Smooth muscle cell (in vitro differentiated cells): ENCODE measurements around the gene GRIA1. TPM values are rescaled to one million over a fixed set of nuclear protein-coding genes. Genes with fewer than 3 reads are reported as not detected.

Experiments
- DNase-seq: peaks from one replicate; lab custom pipeline; 2025; ENCODE audit not compliant: unreplicated experiment; lab: John Stamatoyannopoulos, UW
- H2AFZ ChIP-seq: fragments of 200-600 bp; sonication (generic); 2 replicates; pipeline ENCODE4 v1.6.0; 2016; ENCODE audit warnings: antibody characterized with exemption, low read depth, mild to moderate bottlenecking
- H3F3A ChIP-seq: fragments of 200-600 bp; sonication (generic); 2 replicates; pipeline ENCODE4 v1.6.0; 2017; ENCODE audit warnings: antibody characterized with exemption, low read depth
- H3K27ac ChIP-seq: fragments of 200-600 bp; sonication (generic); 2 replicates; pipeline ENCODE4 v1.5.1; 2016; ENCODE audit warnings: low read depth, mild to moderate bottlenecking
- H3K27me3 ChIP-seq: fragments of 200-600 bp; sonication (generic); 2 replicates; pipeline ENCODE4 v1.6.1; 2016; ENCODE audit warnings: low read depth, mild to moderate bottlenecking
- H3K36me3 ChIP-seq: fragments of 200-600 bp; sonication (generic); 2 replicates; pipeline ENCODE4 v1.5.1; 2016; ENCODE audit warnings: low read depth
- H3K4me1 ChIP-seq: fragments of 200-600 bp; sonication (generic); 2 replicates; pipeline ENCODE4 v1.5.1; 2016; ENCODE audit warnings: low read depth
- H3K4me2 ChIP-seq: fragments of 200-600 bp; sonication (generic); 2 replicates; pipeline ENCODE4 v1.6.0; 2016; ENCODE audit warnings: mild to moderate bottlenecking
- H3K4me3 ChIP-seq: fragments of 200-600 bp; sonication (generic); 2 replicates; pipeline ENCODE4 v1.5.1; 2016; ENCODE audit warnings: mild to moderate bottlenecking
- H3K79me2 ChIP-seq: fragments of 200-600 bp; sonication (generic); 2 replicates; pipeline ENCODE4 v1.6.0; 2016; ENCODE audit warnings: low read depth, mild to moderate bottlenecking
- H3K9ac ChIP-seq: fragments of 200-600 bp; sonication (generic); 2 replicates; pipeline ENCODE4 v1.6.0; 2016; ENCODE audit warnings: low read depth
- H3K9me3 ChIP-seq: fragments of 200-600 bp; sonication (generic); replicated peaks from 2 replicates; pipeline ENCODE4 v1.5.1; 2016; ENCODE audit warnings: low read depth
- H4K20me1 ChIP-seq: fragments of 200-600 bp; sonication (generic); 2 replicates; pipeline ENCODE4 v1.6.0; 2016; ENCODE audit warnings: low read depth
- WGBS: methylation state at CpG from one replicate; pipeline ENCODE4 v1.1.7; 2016; ENCODE audit warnings: low lambda C conversion rate; 5-methylcytosine and 5-hydroxymethylcytosine counted together
- polyA plus RNA-seq: library from polyadenylated mRNA; unstranded; fragments of >200 nt; fragmentation: Nextera tagmentation; extraction: Ambion mirVana; gene quantifications from 2 replicates; pipeline ENCODE4 v1.2.1, GENCODE V29; 2016
- total RNA-seq: library from RNA; depleted of rRNA; stranded (reverse); fragments of >200 nt; gene quantifications from 2 replicates; pipeline ENCODE4 v1.2.3, GENCODE V29; 2014
- TF ChIP-seq, protein P1 (sequence below): fragments of 200-600 bp; sonication (generic); IDR thresholded peaks from 2 replicates; pipeline ENCODE4 v1.5.1; 2017; ENCODE audit warnings: borderline replicate concordance, mild to moderate bottlenecking, antibody characterized with exemption; ENCODE audit not compliant: insufficient read depth, poor library complexity, severe bottlenecking

Gene GRIA1
- total and polyA plus RNA-seq, 2 experiments from 2014 or later, result 0.17 to 0.94 TPM

DNA sequence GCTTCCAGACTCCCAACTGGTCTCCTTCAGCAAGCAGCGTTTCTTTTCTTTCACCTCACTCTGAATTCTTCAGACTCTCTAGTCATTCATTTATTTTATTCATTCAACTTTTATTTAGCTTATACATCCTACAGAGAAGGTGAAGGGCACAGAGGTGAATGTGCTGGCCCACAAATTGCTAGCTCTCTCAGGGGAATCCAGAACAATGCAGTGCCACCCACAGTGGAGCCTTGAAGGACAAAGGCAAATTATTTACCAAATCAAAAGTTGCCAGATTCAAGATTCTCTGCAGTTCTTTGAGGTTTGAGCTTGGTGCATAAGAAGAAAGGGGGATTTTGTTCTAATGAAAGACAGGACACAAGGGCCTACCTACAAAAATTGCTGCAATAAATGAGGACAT is 29.7 kb downstream of the GRIA1 start:
- H3K4me1 ChIP-seq, result peaks cover 18% of the 10 kb centered on the region
- H4K20me1 ChIP-seq, result no peaks in the 10 kb centered on the region
- no peak overlapping the region for H3K9ac ChIP-seq
- H3K9me3 ChIP-seq, result no peaks in the 10 kb centered on the region
- no peak for DNase-seq
- no peak overlapping the region for H3K4me2 ChIP-seq
- TF ChIP-seq, protein P1, sequence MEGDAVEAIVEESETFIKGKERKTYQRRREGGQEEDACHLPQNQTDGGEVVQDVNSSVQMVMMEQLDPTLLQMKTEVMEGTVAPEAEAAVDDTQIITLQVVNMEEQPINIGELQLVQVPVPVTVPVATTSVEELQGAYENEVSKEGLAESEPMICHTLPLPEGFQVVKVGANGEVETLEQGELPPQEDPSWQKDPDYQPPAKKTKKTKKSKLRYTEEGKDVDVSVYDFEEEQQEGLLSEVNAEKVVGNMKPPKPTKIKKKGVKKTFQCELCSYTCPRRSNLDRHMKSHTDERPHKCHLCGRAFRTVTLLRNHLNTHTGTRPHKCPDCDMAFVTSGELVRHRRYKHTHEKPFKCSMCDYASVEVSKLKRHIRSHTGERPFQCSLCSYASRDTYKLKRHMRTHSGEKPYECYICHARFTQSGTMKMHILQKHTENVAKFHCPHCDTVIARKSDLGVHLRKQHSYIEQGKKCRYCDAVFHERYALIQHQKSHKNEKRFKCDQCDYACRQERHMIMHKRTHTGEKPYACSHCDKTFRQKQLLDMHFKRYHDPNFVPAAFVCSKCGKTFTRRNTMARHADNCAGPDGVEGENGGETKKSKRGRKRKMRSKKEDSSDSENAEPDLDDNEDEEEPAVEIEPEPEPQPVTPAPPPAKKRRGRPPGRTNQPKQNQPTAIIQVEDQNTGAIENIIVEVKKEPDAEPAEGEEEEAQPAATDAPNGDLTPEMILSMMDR, result no peak
- H3F3A ChIP-seq, result no peaks in the 10 kb centered on the region
- no peak overlapping the region for H3K4me3 ChIP-seq
- H2AFZ ChIP-seq, result no peak overlapping the region
- 100% methylated on average over 1 of the region's 1 CpG for WGBS
- H3K36me3 ChIP-seq, result no peaks in the 10 kb centered on the region
- H3K27ac ChIP-seq, result no peak overlapping the region
- no peaks in the 10 kb centered on the region for H3K27me3 ChIP-seq
- no peaks in the 10 kb centered on the region for H3K79me2 ChIP-seq

DNA sequence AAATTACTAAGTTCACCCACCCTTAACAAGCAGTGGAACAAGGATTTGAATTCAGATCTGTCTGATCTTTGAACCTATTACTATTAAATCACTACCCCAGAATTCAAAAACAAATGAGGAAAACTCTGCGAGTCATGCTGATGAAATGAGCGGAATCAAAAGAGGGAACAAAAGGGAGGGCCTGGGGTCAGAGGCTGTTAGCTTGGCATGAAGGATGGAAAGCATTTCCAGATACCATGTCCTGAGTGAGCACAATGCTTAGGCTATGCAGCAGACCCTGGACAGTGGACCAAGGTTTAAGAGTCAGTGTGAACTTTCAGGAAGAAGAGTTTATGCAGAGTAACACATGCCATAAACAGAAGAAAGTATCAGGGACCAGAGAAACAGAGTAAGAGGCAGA is 30.5 kb downstream of the GRIA1 start:
- no peak overlapping the region for H3K9ac ChIP-seq
- 95% methylated on average over 2 of the region's 2 CpGs for WGBS
- no peak overlapping the region for H3K4me3 ChIP-seq
- no peaks in the 10 kb centered on the region for H3F3A ChIP-seq
- H3K79me2 ChIP-seq, result no peaks in the 10 kb centered on the region
- no peaks in the 10 kb centered on the region for H3K9me3 ChIP-seq
- H2AFZ ChIP-seq, result no peak overlapping the region
- no peak for DNase-seq
- H3K4me1 ChIP-seq, result peaks cover 17% of the 10 kb centered on the region
- H3K27me3 ChIP-seq, result no peaks in the 10 kb centered on the region
- H3K4me2 ChIP-seq, result no peak overlapping the region
- no peak overlapping the region for H3K27ac ChIP-seq
- no peaks in the 10 kb centered on the region for H3K36me3 ChIP-seq
- TF ChIP-seq, protein P1, result no peak
- H4K20me1 ChIP-seq, result no peaks in the 10 kb centered on the region

DNA sequence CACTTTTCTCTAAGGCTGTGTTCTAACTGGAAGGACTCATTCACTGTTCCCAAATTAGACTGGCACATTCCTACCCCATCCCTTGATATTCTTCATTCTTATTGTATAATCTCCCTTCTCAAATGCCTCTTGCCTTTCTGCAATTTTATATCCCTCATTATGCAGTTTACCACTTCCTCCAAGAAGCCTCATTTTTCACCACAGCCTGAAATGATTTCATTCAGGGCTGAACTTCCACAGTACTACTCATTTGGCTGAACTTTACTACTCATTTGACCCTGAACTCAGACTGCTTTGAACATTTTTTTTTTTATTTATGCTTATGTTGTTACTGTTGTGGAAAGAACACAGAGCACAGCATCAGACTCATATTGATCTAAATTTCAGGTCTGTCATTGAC is 32.7 kb downstream of the GRIA1 start:
- Histone ChIP-seq H3K36me3 (no peaks in the 10 kb centered on the region), H4K20me1 (no peaks in the 10 kb centered on the region), H3K27me3 (no peaks in the 10 kb centered on the region), H3K9me3 (no peaks in the 10 kb centered on the region), H3K4me3 (no peak overlapping the region), H3K4me2 (no peak overlapping the region), H2AFZ (no peak overlapping the region), H3F3A (no peaks in the 10 kb centered on the region), H3K9ac (no peak overlapping the region), H3K27ac (no peak overlapping the region), H3K4me1 (no peaks in the 10 kb centered on the region), H3K79me2 (no peaks in the 10 kb centered on the region)
- TF ChIP-seq, protein P1, result no peak
- DNase-seq, result no peak

DNA sequence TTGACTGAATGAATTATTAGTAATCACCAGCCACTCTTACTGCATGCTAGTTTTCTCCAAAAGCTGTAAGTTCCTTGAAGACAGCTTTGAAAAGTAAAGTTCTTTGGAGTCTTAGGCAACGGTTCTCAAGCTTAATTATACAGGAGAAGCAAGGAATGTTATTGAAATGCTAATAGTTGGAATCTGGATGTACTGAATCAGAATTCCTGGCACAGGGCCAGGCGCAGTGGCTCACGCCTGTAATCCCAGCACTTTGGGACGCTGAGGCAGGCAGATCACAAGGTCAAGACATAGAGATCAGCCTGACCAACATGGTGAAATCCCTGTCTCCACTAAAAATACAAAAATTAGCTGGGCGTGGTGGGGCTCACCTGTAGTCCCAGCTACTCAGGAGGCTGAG is 33.4 kb downstream of the GRIA1 start:
- no peak overlapping the region for H3K4me2 ChIP-seq
- WGBS, result 55% methylated on average over 5 of the region's 5 CpGs
- H3K9ac ChIP-seq, result no peak overlapping the region
- no peak overlapping the region for H3K27ac ChIP-seq
- H3K36me3 ChIP-seq, result no peaks in the 10 kb centered on the region
- H3K79me2 ChIP-seq, result no peaks in the 10 kb centered on the region
- TF ChIP-seq, protein P1, result no peak
- H3F3A ChIP-seq, result no peaks in the 10 kb centered on the region
- no peaks in the 10 kb centered on the region for H3K9me3 ChIP-seq
- no peak overlapping the region for H3K4me3 ChIP-seq
- no peak for DNase-seq
- H2AFZ ChIP-seq, result no peak overlapping the region
- no peaks in the 10 kb centered on the region for H4K20me1 ChIP-seq
- no peaks in the 10 kb centered on the region for H3K27me3 ChIP-seq
- H3K4me1 ChIP-seq, result no peaks in the 10 kb centered on the region
